Nephron progenitor cell (in vitro differentiated cells): ENCODE measurements around the gene HSF2.

Source experiments
- DNase-seq: peaks from one replicate; pipeline ENCODE4 v3.0.0; 2021
- H3K27ac Mint-ChIP-seq: 2 replicates; pipeline ENCODE4 v1.8.0; 2021; ENCODE audit warnings: mild to moderate bottlenecking, moderate library complexity, mixed read lengths
- H3K27me3 Mint-ChIP-seq: 2 replicates; pipeline ENCODE4 v1.8.0; 2021; ENCODE audit warnings: mild to moderate bottlenecking, low read depth, mixed read lengths; ENCODE audit not compliant: poor library complexity
- H3K36me3 Mint-ChIP-seq: 2 replicates; pipeline ENCODE4 v1.8.0; 2021; ENCODE audit warnings: low read depth, mixed read lengths
- H3K4me1 Mint-ChIP-seq: 2 replicates; pipeline ENCODE4 v1.8.0; 2021; ENCODE audit warnings: mixed read lengths
- H3K4me3 Mint-ChIP-seq: 2 replicates; pipeline ENCODE4 v1.8.0; 2021; ENCODE audit warnings: mild to moderate bottlenecking, moderate library complexity, mixed read lengths
- H3K9me3 Mint-ChIP-seq: 2 replicates; pipeline ENCODE4 v1.8.0; 2021; ENCODE audit warnings: mild to moderate bottlenecking, moderate library complexity, mixed read lengths
- CTCF ChIP-seq: fragments of 200-600 bp; sonication (generic); IDR thresholded peaks from 2 replicates; pipeline ENCODE4 v1.5.0; 2021; ENCODE audit warnings: antibody characterized with exemption

The HSF2 gene

DNA sequence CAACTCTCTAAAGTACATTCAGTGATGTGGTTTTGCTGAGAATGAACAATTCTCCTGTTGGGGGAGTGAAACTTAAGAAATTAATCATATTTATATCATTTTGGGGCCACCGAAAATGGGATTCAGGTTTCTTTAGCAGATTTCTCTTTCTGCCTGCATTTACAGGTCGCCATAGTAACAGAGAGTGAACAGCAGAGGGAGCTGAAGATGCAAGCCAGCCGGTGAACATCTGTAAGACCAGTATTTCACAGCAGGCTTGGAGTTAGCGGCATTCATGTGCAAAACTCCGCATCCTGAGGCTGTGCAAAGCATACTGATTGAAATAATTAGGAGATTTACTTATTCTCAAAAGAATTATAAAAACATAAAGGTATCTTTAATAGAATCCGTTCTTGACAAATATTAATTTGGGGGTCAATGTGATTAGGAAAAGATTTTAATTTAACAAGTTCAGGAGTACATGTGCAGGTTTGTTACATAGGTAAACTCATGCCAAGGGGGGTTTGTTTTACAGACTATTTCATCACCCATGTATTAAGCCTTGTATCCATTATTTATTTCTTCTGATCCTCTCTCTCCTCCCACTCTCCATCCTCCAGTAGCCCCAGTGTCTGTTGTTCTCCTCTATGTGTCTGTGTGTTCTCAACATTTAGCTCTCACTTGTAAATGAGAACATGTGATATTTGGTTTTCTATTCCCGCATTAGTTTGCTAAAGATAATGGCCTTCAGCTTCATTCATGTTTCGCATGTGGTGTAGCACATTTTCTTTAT is 17.8 kb upstream of the HSF2 start:
- H3K36me3 Mint-ChIP-seq: no peaks in the 10 kb centered on the region
- no peak overlapping the region for H3K27ac Mint-ChIP-seq
- DNase-seq: peak; percentile 55
- no peak overlapping the region for H3K4me3 Mint-ChIP-seq
- H3K4me1 Mint-ChIP-seq: no peaks in the 10 kb centered on the region
- H3K9me3 Mint-ChIP-seq: no peaks in the 10 kb centered on the region
- TF ChIP-seq CTCF: peak; percentile 76
- H3K27me3 Mint-ChIP-seq: peaks cover 47% of the 10 kb centered on the region

GRCh38 chr6:122385857-122386612 is 13.4 kb upstream of the HSF2 start:
- peaks cover 57% of the 10 kb centered on the region for H3K27me3 Mint-ChIP-seq
- no peak for TF ChIP-seq CTCF
- H3K27ac Mint-ChIP-seq: no peak overlapping the region
- no peaks in the 10 kb centered on the region for H3K4me1 Mint-ChIP-seq
- DNase-seq: no peak
- H3K9me3 Mint-ChIP-seq: no peaks in the 10 kb centered on the region
- no peak overlapping the region for H3K4me3 Mint-ChIP-seq
- no peaks in the 10 kb centered on the region for H3K36me3 Mint-ChIP-seq

- Mint-ChIP-seq H3K4me3 (no peak overlapping the region), H3K9me3 (no peaks in the 10 kb centered on the region), H3K27ac (no peak overlapping the region), H3K4me1 (no peaks in the 10 kb centered on the region), H3K36me3 (no peaks in the 10 kb centered on the region), H3K27me3 (peaks cover 60% of the 10 kb centered on the region)
- no peak for DNase-seq
- TF ChIP-seq CTCF: no peak
Observed at GRCh38 chr6:122388945-122389344, 10.5 kb upstream of the HSF2 start.

DNA sequence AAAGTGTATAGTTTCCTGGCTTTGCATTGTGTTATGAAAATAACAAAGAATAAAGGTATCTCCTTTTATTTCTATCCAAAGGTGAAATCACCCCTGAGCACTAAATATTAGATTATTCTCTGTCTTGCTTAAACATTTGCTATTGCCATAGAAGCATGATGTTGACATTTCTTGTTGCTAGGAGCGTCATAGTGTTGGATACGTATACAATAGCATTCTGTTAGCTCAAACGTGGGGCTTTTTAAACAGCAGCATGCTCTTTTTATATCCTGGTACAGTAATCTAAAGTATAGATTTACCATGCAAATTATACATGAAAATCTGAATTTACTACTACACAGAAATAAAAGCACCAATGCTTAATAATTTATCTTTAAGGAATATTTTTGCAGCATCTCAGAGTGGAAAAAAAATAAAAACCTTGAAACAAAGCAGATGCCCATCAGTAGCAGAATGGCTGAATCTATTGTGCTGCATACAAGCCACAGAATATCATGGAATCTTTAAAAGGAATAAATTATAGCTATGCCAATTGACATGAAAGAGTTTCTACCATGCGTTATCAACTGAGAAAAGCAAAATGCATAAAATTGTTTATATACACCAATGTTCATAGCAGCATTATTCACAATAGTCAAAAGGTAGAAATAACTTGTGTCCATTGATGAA is 9.6 kb upstream of the HSF2 start:
- H3K36me3 Mint-ChIP-seq: no peaks in the 10 kb centered on the region
- H3K9me3 Mint-ChIP-seq: no peaks in the 10 kb centered on the region
- no peak for TF ChIP-seq CTCF
- no peaks in the 10 kb centered on the region for H3K4me1 Mint-ChIP-seq
- no peak overlapping the region for H3K4me3 Mint-ChIP-seq
- no peak for DNase-seq
- peaks cover 58% of the 10 kb centered on the region for H3K27me3 Mint-ChIP-seq
- H3K27ac Mint-ChIP-seq: no peak overlapping the region

DNA sequence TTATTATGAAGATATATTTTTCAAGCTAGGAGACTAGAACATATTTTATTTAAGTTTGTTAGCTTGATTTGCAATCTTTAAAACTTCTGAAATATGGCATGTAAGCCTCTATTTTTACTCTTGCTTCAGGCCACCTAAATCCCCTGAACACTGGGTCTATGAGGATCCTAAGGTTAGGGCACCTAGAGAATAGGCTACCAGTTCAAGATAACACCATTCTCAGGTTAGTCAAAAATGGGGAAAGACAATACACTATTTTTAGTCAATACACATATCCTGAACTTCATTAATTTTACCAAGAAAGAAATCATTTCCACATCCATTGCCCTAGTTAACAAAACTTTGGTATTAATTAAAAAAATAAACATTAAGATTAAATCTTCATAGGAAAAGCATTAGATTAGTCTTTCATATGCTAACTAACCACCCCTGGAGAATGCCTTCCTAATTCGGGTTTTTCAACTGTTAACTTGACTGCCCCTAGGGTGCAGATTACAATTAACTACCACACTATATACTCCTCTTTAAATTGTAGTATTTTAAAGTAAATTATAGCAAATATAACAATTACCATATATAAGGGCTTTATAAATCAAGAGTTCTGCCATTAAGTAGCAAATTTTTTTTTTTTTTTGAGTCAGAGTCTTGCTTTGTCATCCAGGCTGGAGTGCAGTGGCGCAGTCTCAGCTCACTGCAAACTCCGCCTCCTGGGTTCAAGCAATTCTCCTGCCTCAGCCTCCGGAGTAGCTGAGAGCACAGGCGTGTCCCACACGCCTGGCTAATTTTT is 6.7 kb upstream of the HSF2 start:
- H3K36me3 Mint-ChIP-seq: no peaks in the 10 kb centered on the region
- no peak for DNase-seq
- no peaks in the 10 kb centered on the region for H3K4me1 Mint-ChIP-seq
- H3K9me3 Mint-ChIP-seq: no peaks in the 10 kb centered on the region
- peaks cover 42% of the 10 kb centered on the region for H3K27me3 Mint-ChIP-seq
- H3K27ac Mint-ChIP-seq: peak overlapping the region; percentile 29
- TF ChIP-seq CTCF: no peak
- no peak overlapping the region for H3K4me3 Mint-ChIP-seq
